IPS DF 19.7 (cell line): ENCODE results near the gene LAMC3.

ENCODE experiments used
- DNase-seq: peaks from one replicate; pipeline ENCODE4 v3.0.0-alpha.2; 2013; ENCODE audit warnings: low read depth, low spot score

The LAMC3 gene

GRCh38 chr9:131043646-131044045 is 34.7 kb downstream of the LAMC3 start:
- no peak for DNase-seq

- no peak for DNase-seq
These were observed 36.5 kb downstream of the LAMC3 start for GRCh38 chr9:131045300-131046092.

GRCh38 chr9:131046093-131046380 is 37.1 kb downstream of the LAMC3 start:
- no peak for DNase-seq

- DNase-seq = peak; percentile 28
These were observed 37.7 kb downstream of the LAMC3 start for GRCh38 chr9:131046581-131047202.

- DNase-seq = no peak
These were observed 39.4 kb downstream of the LAMC3 start for GRCh38 chr9:131048332-131048731.

- no peak for DNase-seq
These were observed 39.8 kb downstream of the LAMC3 start for GRCh38 chr9:131048820-131049219.

GRCh38 chr9:131049829-131050715 is 41.1 kb downstream of the LAMC3 start:
- no peak for DNase-seq

- DNase-seq = no peak
These were observed 41.9 kb downstream of the LAMC3 start for GRCh38 chr9:131050831-131051230.

GRCh38 chr9:131051592-131052517 is 42.9 kb downstream of the LAMC3 start:
- no peak for DNase-seq

- no peak for DNase-seq
These were observed 44.9 kb downstream of the LAMC3 start for GRCh38 chr9:131053896-131054295.

GRCh38 chr9:131056781-131057506 is 48.0 kb downstream of the LAMC3 start:
- DNase-seq = no peak

- no peak for DNase-seq
These were observed 52.1 kb downstream of the LAMC3 start for GRCh38 chr9:131060900-131061630.

- no peak for DNase-seq
These were observed 54.0 kb downstream of the LAMC3 start for GRCh38 chr9:131062969-131063368.

GRCh38 chr9:131065599-131065998 is 56.6 kb downstream of the LAMC3 start:
- no peak for DNase-seq

GRCh38 chr9:131067625-131068024 is 58.7 kb downstream of the LAMC3 start:
- no peak for DNase-seq

GRCh38 chr9:131068076-131068816 is 59.3 kb downstream of the LAMC3 start:
- DNase-seq = no peak

- DNase-seq = no peak
These were observed 60.7 kb downstream of the LAMC3 start for GRCh38 chr9:131069699-131070098.

- DNase-seq = no peak
These were observed 63.3 kb downstream of the LAMC3 start for GRCh38 chr9:131072107-131072870.

- no peak for DNase-seq
These were observed 63.9 kb downstream of the LAMC3 start for GRCh38 chr9:131072871-131073237.
